ENCODE results near the gene TBC1D14. TPM values are rescaled to one million over a fixed set of nuclear protein-coding genes. Genes with fewer than 3 reads are reported as not detected.

The TBC1D14 gene
- total and polyA plus RNA-seq, 2 of the 4 experiments (the other 2 are of a cell fraction) = 31.7 to 40.7 TPM

GRCh38 chr4:7006411-7006810 is 96.8 kb downstream of the TBC1D14 start:
- Histone ChIP-seq H2BK5ac (ENCODE audit: low read depth, low read length, poor library complexity, severe bottlenecking) (no peak overlapping the region), H4K5ac (ENCODE audit: low read depth, low read length) (no peak overlapping the region), H3K4me3 (ENCODE audit: insufficient read depth, low read depth, low read length) (no peak overlapping the region), H3K9ac (ENCODE audit: low read depth, low read length) (no peak overlapping the region), H3K23ac (ENCODE audit: low read depth, low read length) (no peak overlapping the region), H2AFZ (replicated peaks; ENCODE audit: low read length, poor library complexity) (no peak overlapping the region), H3K14ac (replicated peaks; ENCODE audit: low read depth, low read length) (no peak overlapping the region), H2BK15ac (ENCODE audit: low read depth, low read length) (no peak overlapping the region), H3K4me1 (ENCODE audit: control insufficient read depth, insufficient read depth, low read length) (peaks cover 2% of the 10 kb centered on the region; the same call in 1 of the 2 replicates), H3K27ac (ENCODE audit: insufficient read depth, low read length) (no peak overlapping the region), H2AK5ac (ENCODE audit: low read depth, low read length) (no peak overlapping the region), H3K4ac (ENCODE audit: low read depth, low read length) (no peak overlapping the region), H3K18ac (ENCODE audit: low read depth, low read length) (no peak overlapping the region), H3K56ac (ENCODE audit: extremely low read depth, insufficient read depth, low read length) (no peak overlapping the region), H2AK9ac (replicated peaks; ENCODE audit: low read depth, low read length, poor library complexity) (no peak overlapping the region), H3K27me3 (ENCODE audit: control insufficient read depth, insufficient read depth, low read length) (no peaks in the 10 kb centered on the region), H3K4me2 (ENCODE audit: low read depth, low read length) (no peak overlapping the region), H2BK20ac (ENCODE audit: low read depth, low read length) (no peak overlapping the region), H4K8ac (ENCODE audit: low read depth in 2 of 2, low read length in 2 of 2) (no peak overlapping the region), H3K9me1 (ENCODE audit: insufficient read depth, low read length) (no peaks in the 10 kb centered on the region), H3K79me1 (ENCODE audit: low read depth in 1 of 2, low read length in 2 of 2) (peaks cover 12 to 34% of the 10 kb centered on the region in 2 experiments; a peak in 3 of 4 replicates), H4K91ac (ENCODE audit: insufficient read depth, low read depth, low read length) (no peak overlapping the region), H4K20me1 (ENCODE audit: insufficient read depth, low read length) (no peaks in the 10 kb centered on the region), H2BK120ac (ENCODE audit: low read depth, low read length) (no peak overlapping the region), H3K9me3 (ENCODE audit: control insufficient read depth, insufficient read depth, low read length) (no peaks in the 10 kb centered on the region), H3K36me3 (ENCODE audit: control insufficient read depth, insufficient read depth, low read length) (peaks cover 40% of the 10 kb centered on the region)
- POLR2A ChIA-PET (ENCODE audit: unreplicated experiment) = no interaction called here
- WGBS, 2 experiments (ENCODE audit: extremely low coverage in 2 of 2, insufficient read length in 1 of 2) = 80% methylated on average over 1 of the region's 3 CpGs; no CpG with 5 or more reads in 1 of the 2 experiments
- no peak for DNase-seq
- no TSS peak for BruUV-seq (replicated peaks)
- intact Hi-C loops (cut with micrococcal nuclease) = no loop called here
- TF ChIP-seq CHD1 (IDR thresholded peaks at IDR 0.05; ENCODE audit: low read depth, low read length) (no peak), FOS (IDR thresholded peaks at IDR 0.05; ENCODE audit: low read depth, low read length) (no peak), RAD21 (IDR thresholded peaks at IDR 0.05; ENCODE audit: low read length) (no peak), USF2 (IDR thresholded peaks at IDR 0.05; ENCODE audit: low read depth, low read length) (no peak), CEBPB (IDR thresholded peaks at IDR 0.05; ENCODE audit: low read depth, low read length) (no peak), RCOR1 (IDR thresholded peaks at IDR 0.05; ENCODE audit: insufficient replicate concordance, low read length) (no peak)
- dilution Hi-C loops (cut with HindIII; ENCODE audit: low sequenced_read_pairs, unreplicated experiment) = no loop called here
- no peak for ATAC-seq (ENCODE audit: low read depth)
- in situ Hi-C loops (cut with MboI; ENCODE audit: low sequenced_read_pairs) = no loop called here
- CTCF ChIA-PET = no interaction called here
